HG03095 (cell line): Measurements from ENCODE around the gene PRADC1.

Source experiments
- ATAC-seq: cut with Tn5 transposase; IDR thresholded peaks from one replicate; pipeline ENCODE4 v1.9.1; 2021; ENCODE audit warnings: moderate library complexity; ENCODE audit not compliant: unreplicated experiment

PRADC1 gene

DNA sequence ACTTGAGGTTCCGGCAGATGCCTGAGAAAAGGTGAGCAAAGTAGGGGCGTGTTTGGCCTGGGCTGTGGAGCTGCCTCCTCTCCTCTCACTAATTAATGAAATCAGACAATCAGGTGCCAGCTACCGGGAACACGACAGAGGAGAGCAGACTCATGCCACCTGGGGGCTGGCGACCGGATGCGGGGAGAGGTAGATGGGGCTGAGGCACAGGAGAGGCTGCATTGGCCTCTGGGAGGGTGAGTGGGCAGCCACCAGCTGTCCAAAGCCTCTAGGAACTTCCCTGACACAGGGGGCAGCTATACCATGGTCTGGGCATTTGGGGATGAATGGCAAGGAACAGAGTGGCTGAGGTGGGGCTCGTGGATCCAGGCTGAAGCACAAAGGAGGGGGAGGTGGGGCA lies 26.2 kb upstream of the PRADC1 start:
- ATAC-seq = no peak

- no peak for ATAC-seq
Observed at GRCh38 chr2:73258913-73259215, 25.8 kb upstream of the PRADC1 start.

DNA sequence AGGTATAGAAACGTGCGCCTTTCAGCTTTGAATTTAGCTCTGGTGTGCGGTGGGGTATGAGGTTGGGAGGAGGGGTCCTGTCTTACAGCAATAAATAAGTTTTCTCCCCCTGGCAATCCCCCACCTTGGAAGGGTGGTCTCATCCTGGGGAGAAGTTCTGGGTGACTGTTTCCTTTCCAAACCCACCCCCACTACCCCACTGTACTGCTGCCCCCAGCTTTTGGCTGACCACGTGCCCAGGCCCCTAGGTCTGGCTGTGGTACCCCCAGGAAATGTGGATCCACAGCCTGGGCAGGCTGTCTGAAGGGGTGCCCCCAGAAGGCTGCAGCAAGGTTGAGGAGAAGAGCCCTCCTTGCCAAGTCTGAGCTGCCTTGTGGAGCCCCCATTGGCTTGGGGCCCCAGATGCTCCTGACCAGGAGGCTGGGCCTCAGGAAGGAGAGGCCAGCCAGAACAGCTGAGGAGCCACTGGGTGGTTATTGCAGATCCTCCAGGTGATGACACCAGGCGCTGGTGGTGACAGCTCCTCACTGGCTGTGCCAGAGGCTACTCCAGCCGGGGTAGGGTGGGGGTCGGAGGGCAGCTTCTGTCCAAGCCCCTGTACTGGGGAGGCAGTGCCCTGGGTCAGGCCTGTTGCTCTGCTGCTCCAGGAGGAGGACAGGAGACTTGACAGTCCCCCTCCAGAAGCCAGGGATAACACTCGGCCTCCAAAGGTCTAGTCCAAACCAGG lies 25.3 kb upstream of the PRADC1 start:
- no peak for ATAC-seq

DNA sequence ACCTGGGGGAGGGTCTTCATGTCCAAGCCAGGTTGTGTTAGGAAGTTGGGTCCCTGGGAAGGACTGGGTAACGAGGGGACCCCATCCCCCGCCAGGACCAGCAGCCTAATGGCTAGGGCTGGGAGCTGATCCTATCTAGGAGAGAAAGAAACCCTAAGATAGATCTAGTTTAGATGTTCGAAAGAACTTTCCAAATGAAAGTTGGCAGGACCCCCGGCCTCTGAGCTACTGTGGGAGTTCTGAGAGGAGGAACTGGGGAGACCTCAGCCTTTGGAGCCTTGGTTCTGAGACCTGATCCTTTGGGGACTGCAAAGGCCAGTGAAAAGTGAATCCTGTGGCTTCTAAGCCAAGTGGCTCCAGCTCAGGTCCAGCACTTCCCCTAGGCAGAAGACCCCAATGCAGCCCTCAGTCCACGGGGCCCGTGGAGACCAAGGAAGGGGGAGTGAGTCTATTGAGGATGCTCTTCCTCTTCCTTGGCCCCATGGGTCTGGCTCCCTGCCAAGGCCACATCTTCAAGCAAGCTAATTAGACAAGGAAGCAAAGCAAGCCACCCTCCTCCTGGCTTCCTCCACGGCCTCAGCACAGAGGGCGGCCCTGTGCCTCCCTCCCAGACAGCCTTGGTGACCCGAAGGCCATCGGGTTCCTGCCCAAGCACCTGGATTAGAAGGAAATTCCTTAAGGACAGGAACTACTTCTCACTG lies 24.5 kb upstream of the PRADC1 start:
- no peak for ATAC-seq

DNA sequence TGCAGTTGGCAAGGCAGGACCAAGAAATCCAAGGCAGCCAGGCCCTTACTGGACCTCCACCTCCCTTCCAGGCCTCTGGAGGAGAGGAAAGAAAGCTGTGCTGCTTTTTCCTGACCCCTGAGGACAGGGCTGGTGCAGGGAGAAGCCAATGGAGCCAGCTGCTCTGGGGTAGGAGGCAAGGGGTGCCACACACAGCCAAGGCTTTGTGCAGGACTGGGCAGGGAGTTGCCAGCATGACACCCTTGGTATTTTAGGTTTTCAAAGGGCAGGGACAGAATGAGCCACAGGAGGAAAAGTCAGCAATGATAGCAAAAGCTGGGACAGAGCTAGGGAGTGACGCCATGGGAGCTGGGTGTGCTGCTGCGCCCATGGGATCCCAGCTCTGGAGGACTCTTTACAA lies 24.0 kb upstream of the PRADC1 start:
- ATAC-seq = no peak

DNA sequence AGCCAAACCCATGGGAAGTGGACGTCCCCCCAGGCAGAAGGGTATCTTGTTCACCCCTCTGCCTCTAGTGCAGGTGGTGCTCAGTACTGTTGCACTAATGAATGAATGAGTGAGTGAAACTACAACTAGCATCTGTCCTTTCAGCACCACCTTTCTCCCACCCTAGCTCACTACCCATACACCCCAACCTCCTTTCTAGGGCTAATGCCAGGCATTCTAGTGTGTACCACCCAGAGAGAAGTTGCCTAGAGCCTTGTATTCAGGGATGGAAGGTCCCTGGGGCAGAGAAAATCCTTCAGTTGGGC lies 23.5 kb upstream of the PRADC1 start:
- ATAC-seq = no peak

- no peak for ATAC-seq
Observed at GRCh38 chr2:73255907-73256617, 23.0 kb upstream of the PRADC1 start.

DNA sequence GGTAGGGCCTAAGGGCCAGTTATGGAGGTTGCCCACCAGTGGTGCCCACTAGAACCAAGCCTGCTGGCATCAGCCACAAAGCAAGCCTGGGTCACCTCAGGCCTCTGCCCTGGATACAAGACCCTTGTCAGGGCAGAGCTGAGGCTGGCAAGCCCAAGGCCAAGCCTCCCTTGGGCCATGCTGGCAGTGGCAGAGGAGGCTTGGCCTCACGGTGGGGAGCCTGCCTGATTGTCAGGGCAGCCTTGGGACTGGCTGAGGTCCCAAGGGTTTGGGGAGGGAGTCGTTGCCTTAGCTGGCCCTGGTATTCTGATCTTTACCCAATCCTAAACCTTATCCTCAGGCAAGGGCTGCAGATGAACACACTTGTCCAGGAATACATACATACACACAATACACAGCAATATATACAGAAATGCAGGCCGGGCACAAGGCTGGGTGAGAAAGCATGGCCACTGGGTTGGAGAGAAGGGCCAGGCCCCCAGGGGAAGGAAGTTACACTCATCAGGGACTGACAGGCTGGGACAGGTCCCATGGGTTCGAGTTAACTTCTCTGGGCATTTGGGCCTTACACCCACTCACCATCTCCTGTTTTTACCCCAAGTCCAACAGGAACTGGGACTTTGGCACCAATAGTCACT lies 22.1 kb upstream of the PRADC1 start:
- no peak for ATAC-seq

DNA sequence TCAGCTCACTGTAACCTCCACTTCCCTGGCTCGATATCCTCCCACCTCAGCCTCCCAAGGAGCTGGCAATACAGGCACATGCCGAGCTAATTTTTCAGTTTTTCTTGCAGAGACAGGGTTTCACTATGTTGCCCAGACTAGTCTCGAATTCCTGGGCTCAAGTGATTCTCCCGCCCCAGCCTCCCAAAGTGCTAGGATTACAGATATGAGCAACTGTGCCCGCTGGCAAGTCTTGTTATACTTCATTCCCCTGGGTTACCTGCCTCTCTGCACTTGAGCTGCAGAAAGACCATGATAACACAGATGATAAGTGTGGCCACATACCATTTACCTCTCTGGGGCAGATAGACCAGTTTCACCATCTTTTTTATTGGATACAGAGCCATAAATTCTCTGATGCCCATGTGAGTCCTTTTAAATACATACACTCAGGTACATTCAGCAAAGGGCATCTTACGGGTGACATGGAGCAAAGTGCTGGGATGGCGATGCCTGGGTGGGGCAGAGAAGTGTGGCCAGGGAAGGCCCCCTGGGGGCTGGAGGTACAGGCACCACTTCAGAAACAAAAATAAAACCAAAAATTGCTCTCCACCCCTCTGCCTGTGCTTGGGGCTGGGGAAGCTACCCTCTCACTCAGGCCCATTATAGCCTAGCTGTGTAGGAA lies 21.4 kb upstream of the PRADC1 start:
- no peak for ATAC-seq

GRCh38 chr2:73253901-73254300 lies 20.9 kb upstream of the PRADC1 start:
- ATAC-seq = no peak

- no peak for ATAC-seq
Observed at GRCh38 chr2:73253400-73253799, 20.4 kb upstream of the PRADC1 start.

DNA sequence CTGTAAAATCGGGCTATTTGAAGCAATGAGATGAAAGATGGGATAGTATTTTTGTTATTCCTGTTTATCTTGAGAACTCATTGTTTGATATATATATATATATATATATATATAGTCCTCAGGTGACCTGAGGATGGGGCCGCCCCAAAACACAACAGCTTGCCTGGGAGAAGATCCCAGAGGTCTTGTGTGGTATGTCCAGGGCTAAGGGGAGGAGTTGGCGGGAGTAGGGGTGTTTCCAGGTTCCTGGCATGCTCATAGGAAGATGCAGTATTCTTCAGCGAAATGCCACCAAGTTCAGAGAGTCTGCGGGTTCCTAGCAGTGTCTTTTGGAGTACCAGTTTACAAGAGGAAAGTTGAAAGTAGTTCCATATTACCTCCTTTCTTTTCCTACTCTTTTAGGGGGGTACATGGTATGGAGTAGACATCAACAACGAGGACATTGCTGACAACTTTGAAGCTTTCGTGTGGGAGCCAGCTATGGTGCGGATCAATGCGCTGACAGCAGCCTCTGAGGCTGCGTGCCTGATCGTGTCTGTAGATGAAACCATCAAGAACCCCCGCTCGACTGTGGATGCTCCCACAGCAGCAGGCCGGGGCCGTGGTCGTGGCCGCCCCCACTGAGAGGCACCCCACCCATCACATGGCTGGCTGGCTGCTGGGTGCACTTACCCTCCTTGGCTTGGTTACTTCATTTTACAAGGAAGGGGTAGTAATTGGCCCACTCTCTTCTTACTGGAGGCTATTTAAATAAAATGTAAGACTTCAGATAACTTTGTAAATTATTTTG lies 19.4 kb upstream of the PRADC1 start:
- no peak for ATAC-seq

- ATAC-seq = no peak
Observed at GRCh38 chr2:73250872-73251846, 18.1 kb upstream of the PRADC1 start.

DNA sequence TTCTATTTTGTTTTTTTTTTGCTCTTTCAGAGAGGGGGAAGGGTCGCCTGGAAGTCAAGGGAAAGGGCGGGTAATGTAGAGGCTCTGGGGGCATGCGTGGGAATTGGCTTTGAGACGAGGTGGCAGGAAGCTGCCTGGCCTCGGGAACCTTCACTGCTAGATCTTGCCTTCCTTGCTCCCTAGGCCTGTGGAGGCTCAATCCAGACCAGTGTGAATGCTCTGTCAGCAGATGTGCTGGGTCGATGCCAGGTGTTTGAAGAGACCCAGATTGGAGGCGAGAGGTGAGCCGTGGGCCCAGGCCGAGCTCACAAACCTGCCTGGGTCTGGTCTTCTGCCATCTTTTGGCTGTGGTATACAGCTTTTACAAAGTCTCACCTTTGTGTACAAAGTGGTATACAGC lies 16.6 kb upstream of the PRADC1 start:
- ATAC-seq = no peak

DNA sequence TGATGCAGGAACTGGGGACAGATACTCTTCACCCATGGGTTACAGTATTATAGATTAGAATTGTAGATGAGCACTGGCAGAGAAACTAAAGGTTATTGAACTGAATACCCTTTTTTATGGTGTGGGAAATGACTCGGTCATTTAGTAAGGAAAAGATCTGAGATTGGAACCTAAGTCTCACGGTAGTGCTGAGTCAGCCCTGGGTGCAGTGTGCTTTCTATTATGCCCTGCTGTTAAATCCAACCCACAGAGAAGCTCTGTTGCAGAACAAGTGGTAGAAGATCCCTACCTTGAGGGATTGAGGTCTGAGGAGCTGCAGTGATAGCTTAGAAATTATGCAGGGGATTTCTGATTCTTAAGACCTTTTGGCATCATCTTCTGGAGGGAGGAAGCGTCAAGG lies 13.8 kb upstream of the PRADC1 start:
- ATAC-seq = no peak

- no peak for ATAC-seq
Observed at GRCh38 chr2:73244580-73244979, 11.5 kb upstream of the PRADC1 start.

GRCh38 chr2:73243884-73244570 lies 11.0 kb upstream of the PRADC1 start:
- no peak for ATAC-seq

DNA sequence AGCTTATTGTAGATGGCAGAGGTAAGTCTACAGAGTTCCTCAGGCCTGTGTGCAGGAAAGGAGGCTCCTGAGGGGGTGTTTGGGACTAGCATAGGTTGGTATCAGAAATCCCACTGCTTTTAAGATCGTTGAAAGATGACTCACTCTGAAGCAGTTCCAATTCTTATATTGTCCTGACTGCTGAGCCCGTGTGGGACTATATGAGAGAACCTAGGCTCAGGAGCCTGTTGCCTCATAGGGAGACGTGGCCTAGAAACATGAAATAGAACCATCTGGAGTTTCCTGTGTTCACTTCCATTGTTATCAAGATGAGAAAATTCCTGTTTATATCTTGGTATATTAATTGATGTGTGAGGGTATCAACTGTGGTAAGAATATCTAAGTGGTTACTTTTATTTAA lies 6.7 kb upstream of the PRADC1 start:
- no peak for ATAC-seq

DNA sequence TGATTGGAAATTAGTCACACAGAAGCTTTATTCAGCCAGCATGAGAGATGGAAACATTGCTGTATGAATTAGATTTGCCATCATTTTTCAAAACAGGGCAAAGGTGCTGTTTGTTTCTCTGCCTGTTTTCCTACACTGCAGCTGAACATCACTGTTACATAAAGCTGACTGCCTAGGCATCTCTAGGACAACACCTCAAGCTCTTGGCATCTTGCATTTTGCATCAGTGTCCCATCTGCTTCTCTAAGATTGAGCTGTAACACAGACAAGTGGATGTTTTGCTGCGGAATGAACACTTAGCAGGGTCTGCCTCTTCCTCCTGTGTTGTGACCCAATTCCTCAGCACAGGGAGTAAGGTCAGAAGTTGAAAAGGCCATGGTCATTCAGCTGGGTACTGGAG lies 5.9 kb upstream of the PRADC1 start:
- no peak for ATAC-seq
